AG04449 (cell line): ENCODE measurements around the gene XYLT1.

Experiments used
- CTCF ChIA-PET: fragments of 350-600 bp; formaldehyde crosslinking; extraction: SDS; loops from one replicate; lab custom pipeline; 2021; ENCODE audit warnings: antibody characterized with exemption; lab: Yijun Ruan, JAX
- POLR2A ChIA-PET: fragments of 400-600, 350-600 bp; formaldehyde crosslinking; extraction: SDS; loops from one replicate; lab custom pipeline; 2020; ENCODE audit warnings: antibody characterized with exemption, inconsistent platforms; lab: Yijun Ruan, JAX
- DNase-seq: peaks from one replicate; pipeline ENCODE4 v3.0.0-alpha.2; 2010; ENCODE audit warnings: low read depth, low spot score
- H3K4me3 ChIP-seq: 2 replicates; pipeline ENCODE4 v1.5.1; 2011; ENCODE audit warnings: low read depth, mild to moderate bottlenecking, control low read depth, low read length
- CTCF ChIP-seq: IDR thresholded peaks from one replicate; pipeline ENCODE4 v1.5.1; 2011; ENCODE audit warnings: mild to moderate bottlenecking, moderate library complexity, low read length, control low read depth, inconsistent platforms; ENCODE audit not compliant: insufficient read depth; ENCODE audit errors: missing control alignments

Gene XYLT1

GRCh38 chr16:17365591-17366298 is 105.0 kb downstream of the XYLT1 start:
- no peak for TF ChIP-seq CTCF
- no peak overlapping the region for H3K4me3 ChIP-seq
- ChIA-PET CTCF (interaction anchor here (0.7 to 3.0 kb wide), 2 partner anchors 12 to 15 kb away, joined by 3 to 14 read pairs; no protein-coding TSS in a partner anchor), POLR2A (interaction anchor here (1.0 to 1.1 kb wide), 2 partner anchors 46 to 146 kb away, joined by 3 read pairs; no protein-coding TSS in a partner anchor)
- no peak for DNase-seq

- no peak overlapping the region for H3K4me3 ChIP-seq
- DNase-seq, result no peak
- ChIA-PET POLR2A (interaction anchor here (1.1 kb wide), 1 partner anchor 147 kb away, joined by 3 read pairs; no protein-coding TSS in a partner anchor), CTCF (no interaction called here)
- no peak for TF ChIP-seq CTCF
Measured at GRCh38 chr16:17365211-17365541, 105.6 kb downstream of the XYLT1 start.

GRCh38 chr16:17364319-17365210 is 106.2 kb downstream of the XYLT1 start:
- ChIA-PET POLR2A (no interaction called here), CTCF (interaction anchor here (1.3 kb wide), 1 partner anchor 104 kb away, joined by 5 read pairs; no protein-coding TSS in a partner anchor)
- no peak for TF ChIP-seq CTCF
- no peak overlapping the region for H3K4me3 ChIP-seq
- peak; percentile 85 for DNase-seq

GRCh38 chr16:17362946-17363345 is 107.8 kb downstream of the XYLT1 start:
- POLR2A ChIA-PET, result no interaction called here
- no peak for TF ChIP-seq CTCF
- DNase-seq, result no peak
- no peak overlapping the region for H3K4me3 ChIP-seq
- CTCF ChIA-PET, result no interaction called here

GRCh38 chr16:17362183-17362582 is 108.6 kb downstream of the XYLT1 start:
- TF ChIP-seq CTCF, result no peak
- DNase-seq, result no peak
- H3K4me3 ChIP-seq, result no peak overlapping the region
- CTCF ChIA-PET, result no interaction called here
- POLR2A ChIA-PET, result no interaction called here

- ChIA-PET CTCF (interaction anchor here (1.2 to 1.3 kb wide), 2 partner anchors 10 to 106 kb away, joined by 3 read pairs; no protein-coding TSS in a partner anchor), POLR2A (interaction anchor here (0.6 kb wide), 1 partner anchor 17 kb away, joined by 4 read pairs; no protein-coding TSS in a partner anchor)
- no peak overlapping the region for H3K4me3 ChIP-seq
- no peak for DNase-seq
- TF ChIP-seq CTCF, result no peak
Measured at GRCh38 chr16:17360693-17361122, 110.1 kb downstream of the XYLT1 start.
